CD1c-positive myeloid dendritic cell (primary cell): ENCODE data around the gene SLC7A5.

Experiments
- DNase-seq: peaks from one replicate; pipeline ENCODE4 v3.0.0-alpha.2; 2016; ENCODE audit errors: extremely low spot score

Gene SLC7A5

DNA sequence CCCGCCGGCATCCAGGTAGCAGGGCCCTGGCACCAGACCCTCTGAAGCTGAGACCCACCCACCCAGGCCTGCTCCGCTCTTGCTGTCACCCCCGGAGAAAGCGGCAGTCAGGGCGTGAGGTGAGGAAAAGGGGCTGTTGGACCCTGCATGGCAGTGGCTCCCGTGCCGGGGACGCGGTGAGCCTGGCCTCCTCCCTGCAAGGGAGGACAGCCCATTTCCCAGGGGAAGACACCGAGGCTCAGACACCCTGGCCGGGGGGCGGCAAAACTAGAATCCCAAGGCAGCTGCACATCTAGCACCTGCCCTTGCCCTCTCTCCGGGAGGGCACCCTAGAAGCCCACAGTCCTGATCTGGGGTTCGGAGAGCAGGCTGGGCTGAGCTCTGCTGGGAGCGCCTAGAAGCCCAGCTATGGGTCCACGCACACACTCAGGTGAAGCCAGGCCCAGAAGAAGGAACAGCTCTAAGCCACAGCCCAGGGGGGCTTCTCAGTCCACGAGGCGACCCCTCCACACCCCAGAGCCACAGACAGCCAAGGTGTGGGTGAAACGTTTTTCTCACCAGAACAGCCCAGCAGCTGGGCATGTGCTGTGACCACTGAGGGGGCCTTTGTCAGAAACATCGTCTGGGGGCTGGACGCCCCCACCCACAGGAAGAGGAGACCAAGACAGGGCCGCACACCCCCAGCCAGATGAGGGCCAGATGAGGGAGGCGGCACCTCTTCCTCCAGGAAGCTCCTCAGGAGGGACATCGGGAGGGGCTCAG lies 22.4 kb downstream of the SLC7A5 start:
- DNase-seq: no peak

DNA sequence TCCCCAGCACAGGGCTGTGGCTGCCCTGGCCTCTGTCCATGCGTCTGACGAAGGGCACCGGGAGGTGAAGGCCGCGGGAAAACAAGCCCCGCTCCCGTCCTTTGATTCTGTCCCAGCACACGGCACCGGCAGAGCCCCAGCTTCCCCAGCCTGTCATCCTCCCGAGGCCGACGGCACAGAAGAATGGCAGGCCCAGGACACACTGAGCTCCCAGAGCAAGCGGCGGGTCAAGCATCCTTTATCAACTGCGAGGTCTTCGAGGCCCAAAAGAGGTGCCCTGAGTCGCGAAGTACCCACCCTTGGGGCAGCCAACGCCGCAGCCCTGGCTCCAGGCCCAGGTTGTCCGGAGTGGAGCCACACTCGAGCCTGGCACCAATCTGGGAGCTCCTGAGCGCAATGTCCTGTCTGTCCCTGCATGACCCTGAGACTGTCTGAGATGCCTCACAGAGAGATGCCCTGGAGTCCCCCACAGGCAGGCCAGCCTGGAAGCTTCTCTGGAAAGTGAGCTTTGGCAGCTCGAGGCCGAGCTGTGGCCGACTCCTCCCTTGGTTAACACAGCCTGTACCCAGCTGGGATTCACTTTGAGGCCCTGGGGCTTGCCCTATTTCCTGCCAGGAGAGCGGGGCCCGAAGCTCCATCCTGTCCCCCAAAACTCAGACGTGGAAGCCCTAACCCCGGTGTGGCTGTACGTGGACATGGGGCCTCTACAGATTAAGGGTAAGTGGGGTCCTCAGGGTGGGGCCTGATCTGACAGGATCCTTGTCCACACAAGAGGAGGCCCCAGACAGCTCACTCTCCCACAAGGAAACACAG lies 23.3 kb downstream of the SLC7A5 start:
- DNase-seq: no peak

DNA sequence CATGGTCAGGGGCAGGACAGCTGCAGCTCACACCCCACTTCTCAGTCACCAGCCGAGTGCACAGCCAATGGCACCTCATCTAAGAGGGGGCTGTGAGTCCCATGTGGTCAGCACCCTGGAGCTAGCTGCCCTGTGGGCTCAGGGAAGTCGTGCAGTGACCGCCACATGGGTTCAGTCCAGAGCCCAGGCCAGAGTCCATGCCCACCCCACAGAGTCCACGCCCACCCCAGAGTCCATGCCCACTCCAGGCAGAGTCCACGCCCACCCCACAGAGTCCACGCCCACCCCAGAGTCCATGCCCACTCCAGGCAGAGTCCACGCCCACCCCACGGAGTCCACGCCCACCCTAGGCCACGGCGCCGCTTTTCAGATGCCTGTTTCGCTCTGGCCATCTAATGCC lies 24.1 kb downstream of the SLC7A5 start:
- DNase-seq: no peak

DNA sequence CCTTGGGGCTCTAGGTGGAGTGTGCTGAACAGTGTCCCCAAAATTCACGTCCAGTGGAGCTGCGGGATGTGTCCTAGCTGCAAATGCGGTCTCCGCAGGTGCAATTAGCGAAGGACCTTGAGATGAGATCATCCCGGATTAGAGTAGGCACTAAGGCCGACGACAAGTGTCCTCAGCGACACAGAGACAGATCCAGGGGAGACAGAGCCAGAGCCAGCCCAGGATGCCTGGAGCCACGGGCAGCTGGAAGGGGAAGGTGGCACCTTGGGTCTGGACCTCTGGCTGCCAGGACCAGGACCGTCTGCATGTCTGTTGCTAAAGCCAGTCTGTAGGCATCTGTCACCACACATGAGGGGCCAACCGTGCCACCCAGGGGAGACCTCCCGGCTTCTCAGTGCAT lies 24.5 kb downstream of the SLC7A5 start:
- DNase-seq: no peak

DNA sequence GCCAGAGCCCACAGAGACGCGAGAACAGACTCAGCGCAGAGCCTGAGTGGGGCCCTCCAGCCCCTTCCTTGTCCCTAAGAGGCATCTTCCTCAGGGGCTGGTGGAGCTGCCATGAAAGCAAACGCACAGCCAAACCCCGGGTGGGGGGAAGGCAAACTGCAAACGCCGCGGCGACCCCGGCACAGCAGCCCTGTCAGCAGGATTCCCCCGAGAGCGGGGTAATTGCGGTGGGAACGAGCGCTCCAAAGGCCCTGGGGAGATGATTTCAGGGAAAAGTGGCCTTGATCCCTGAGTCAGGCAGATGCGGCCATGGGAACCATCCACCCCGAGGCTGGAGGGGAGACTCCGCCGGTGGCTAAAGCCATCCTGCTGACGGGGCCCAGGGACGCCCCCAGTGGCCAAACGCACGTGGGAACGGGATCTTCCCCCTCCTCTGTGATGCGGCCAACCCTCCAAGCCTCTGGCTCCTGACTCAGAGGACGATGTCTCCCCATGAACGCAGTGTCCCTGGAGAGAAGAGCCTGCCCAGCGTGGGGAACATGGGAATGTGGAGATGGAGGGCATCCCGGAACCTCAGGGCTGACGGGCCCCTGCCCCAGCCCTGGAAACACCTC lies 25.1 kb downstream of the SLC7A5 start:
- DNase-seq: no peak

DNA sequence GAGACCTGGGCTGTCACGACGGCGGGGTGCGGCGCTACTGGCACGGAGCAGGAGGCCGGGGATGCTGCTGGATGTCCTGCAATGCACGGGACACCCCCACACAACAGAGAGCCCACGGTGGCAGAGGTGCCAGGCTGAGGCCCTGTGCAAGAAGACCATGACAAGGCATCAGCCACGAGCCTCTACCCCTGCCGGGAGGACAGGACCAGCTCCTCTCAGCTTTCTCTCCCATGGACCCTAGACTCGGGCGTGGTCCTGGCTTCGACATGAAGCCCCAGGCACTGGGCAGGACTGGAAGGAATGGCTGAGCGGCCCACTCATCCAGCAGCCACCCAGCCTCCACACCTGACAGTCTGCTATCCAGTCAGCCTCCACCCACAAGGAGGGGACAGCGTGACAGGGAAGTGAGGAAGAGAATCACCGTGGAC lies 25.6 kb downstream of the SLC7A5 start:
- no peak for DNase-seq

DNA sequence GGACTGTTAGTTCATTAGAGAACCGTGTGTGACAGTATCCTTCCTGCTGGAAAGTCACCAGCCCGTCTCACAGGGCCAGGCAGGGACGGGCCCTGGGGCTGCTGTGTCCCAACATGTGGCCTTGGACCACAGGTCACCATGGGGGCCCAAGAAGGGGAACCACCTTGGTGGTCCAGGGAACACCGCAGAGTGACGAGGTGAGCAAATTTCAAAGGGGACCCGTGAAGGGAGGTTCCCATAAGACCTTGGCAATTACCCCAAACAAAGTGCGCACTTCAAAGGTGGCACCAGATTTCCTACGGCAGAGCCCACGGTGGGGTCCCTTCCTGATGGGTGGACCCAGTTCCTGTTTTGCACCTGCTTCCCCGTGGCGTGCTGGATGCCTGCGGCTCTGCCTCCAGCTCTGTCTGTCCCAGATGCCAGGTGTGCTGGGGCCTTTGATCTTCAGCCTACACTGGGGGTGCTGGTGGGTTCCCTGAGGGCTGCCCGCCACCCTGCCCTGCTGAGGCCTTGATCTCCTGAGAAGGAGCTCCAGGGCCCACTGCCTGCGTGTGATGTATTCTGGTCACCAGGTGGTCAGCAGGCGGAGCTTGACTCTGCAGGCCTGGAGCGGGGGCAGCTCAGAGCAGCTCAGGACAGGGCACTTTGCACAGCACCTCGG lies 27.0 kb downstream of the SLC7A5 start:
- no peak for DNase-seq

DNA sequence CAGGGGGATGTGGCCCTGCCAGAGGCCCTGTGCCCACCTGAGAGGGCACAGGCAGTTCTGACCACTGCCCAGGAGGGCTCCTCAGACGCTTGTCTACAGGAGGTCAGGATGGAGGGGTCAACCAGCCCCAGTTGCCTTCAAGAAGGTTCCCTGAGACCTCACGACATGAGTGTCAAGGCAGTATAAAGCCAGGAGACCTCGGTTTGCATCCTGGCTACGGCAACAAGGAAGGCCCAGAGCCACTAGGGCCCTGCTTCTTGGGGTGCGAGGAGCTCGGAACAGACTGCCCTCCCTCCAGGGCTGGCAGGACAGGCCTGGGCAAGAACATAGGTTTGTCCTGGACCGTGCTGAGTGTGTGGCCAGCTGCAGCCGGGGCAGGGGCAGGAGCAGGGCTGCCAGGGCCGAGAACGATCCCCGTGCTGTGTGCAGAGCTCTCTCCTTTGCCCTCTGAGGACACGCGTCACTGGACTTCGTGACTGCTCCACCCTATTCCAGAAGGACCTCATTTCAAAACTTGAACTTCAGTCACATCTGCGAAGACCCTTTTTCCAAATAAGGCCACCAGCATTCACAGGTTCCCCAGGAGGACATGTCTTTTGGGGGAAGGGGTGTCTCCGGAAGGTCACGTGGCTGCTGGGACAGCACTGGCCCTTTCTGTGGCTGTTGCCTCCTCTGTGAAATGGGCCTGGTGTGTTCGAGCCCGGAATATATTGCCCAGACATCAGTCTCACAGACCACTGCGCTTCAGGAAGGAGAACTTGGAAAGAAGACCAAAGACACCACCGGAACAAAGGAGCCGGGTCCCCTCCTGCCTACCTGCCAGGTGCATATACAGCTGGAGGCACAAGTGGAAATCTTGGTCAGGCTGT lies 27.7 kb downstream of the SLC7A5 start:
- no peak for DNase-seq

DNA sequence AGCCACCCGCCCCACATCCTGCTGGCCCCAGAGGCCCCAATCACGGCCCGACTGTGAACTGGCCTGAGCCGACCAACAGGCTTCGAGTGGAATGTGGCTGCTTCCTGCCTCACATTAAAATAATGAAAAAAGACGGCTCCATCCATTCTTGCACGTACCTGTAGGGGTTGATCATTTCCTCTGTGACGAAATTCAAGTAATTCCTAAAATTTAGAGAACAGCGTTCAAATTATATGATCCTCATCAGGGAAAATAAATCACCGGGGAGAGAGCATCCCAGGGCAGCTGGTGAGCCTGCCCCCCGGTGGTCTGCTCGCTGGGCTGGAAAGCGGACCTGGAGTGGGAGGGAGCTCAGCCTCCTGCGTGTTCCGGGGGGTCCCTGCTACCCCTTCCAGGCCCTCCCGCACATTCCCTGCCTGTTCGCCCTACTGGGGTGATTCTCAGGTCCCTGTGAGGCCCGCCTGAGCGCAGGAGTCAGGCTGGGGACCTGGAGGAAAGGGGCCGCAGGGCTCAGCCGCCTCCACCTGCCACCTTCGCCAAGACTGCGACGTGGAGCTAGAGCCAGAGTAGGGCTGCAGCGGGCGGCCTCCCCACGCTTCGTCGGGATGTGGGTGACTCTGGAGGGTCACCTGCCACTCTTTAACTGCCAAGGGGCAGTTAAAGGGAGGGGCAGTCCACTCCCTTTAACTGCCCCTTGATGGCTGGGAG lies 28.9 kb downstream of the SLC7A5 start:
- no peak for DNase-seq

DNA sequence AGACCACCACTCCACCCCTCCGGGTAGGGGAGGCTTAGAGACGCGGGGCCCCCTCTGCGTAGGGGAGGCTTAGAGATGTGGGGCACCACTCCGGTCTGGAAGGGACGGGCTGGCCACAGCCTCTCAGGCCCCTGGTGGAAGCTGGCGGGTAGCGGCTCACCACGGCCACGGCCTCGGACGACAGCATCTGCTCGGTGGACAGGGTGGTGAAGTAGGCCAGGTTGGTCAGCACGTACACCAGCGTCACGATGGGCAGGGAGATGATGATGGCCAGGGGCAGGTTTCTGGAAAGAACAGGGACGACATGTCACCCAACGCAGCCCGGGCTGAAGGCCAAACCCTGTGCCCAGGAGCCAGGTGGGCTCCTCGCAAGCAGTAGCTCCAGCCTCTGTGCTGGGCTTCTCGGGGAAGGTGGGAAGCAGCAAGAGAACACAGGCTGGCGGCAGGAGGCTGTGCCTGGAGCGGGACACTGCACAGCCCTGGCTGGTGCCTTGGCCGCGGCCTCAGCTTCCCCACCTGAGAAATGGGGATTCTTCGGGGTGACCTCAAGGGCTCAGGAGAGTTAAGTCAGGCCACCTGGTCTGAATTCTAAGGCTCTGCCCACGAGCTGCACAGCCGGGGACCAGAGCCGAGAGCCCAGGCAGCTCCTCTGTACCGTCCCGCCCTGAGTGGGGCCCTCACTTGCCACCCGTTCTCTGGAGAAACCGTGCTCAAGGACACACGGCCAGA lies 29.6 kb downstream of the SLC7A5 start:
- no peak for DNase-seq

DNA sequence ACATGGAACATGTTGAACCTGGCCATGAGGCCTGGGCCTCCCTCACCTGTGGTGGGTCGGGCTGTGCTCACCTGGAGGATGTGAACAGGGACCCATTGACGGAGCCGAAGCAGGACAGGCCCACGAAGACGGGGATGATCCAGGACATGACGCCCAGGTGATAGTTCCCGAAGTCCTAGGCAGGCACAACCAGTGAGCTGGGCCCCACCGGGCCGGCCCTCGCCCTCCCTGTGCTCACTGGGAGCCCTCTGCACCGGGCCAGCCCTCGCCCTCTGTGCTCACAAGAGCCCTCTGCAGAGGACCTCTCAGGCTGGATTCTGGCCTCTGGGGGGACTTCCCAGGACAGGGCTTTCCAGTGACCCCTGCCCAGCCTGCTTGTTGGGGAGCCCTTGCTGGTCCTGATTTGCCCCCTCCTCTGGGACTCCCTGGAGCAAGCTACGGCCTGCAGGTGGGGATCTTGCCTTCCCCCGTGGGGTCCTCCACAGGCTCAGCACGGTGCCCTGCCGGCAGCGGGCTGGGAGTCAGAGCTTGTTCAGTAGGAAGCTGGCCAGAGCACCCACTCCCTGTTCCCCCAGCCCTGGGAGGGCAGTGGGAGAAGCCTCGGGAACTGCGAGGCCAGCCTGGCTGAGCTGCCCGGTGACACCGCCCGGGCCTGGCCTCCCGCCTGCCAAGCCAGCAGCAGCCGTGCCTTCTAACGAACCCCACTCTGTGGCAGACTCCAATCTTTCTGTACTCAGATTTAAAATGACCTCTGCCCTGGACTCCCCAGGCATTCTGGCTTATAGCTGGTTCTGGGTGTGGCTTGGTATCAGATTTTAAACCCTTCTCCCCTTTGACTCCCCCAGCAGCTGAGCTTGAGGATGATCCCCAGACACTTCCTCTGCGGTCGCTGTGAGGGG lies 30.4 kb downstream of the SLC7A5 start:
- DNase-seq: no peak

DNA sequence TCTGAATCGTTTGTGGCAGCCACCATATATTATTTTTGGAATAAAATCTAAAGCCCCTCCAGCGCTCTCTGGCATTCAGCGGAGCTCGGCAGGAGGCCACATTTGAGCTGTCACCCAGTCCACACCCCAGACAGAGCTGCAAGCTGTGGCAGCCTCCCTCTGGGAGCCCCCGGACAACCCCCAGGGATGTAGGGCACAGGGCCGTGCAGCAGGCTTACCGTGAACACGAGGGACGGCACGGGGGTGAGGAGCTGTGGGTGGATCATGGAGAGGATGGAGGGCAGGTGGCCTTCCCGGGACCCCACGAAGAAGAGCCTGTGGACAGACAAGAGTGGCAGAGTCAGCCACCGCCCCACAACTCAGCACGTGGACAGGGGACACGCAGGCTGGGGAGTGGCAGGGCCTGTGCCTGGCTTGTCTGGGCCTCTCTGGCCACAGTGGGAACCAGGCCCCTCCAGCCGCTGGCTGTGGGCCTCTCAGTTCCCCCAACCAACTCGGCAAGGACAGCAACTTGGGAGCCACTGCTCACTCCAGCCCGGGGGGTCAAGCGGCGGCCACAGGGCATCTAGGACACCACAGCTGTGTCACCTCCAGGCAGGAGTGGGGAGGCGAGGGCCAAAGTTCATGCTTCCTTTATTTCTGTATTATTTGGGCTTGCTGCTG lies 31.5 kb downstream of the SLC7A5 start:
- DNase-seq: no peak

DNA sequence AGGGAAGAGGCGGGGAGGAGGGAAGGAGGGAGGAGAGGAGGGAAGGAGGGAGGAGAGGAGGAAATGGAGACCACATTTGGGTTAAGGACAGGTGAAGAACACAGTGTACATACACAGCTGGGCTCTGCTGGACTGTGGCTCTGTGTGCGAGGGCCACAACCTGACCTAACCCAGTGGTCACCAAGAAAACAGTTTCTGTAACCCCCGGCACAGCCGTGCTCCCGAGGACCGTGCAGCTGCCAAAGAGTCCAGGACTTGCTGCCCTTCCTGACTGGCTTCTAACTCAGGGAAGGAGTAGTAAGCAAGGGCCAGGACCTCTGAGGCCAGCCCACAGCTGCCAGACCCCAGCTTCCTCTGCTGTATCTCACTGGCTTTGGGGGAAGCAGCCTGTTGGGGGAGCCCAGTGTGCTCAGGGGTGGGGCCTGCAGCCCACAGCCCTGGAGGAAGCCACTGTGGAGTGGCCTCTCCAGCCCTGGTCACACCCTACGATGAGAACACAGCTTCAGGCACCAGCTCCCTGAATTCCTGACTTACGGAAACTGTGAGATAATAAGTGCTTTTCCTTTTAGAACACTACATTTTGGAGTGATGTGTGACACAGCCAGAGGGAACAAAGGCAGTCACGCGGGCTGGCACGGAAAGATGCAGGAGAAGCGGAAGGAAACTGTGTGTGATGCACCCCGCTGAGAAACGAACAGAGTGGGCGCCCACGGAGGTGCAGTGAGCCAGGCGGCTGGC lies 32.3 kb downstream of the SLC7A5 start:
- no peak for DNase-seq

DNA sequence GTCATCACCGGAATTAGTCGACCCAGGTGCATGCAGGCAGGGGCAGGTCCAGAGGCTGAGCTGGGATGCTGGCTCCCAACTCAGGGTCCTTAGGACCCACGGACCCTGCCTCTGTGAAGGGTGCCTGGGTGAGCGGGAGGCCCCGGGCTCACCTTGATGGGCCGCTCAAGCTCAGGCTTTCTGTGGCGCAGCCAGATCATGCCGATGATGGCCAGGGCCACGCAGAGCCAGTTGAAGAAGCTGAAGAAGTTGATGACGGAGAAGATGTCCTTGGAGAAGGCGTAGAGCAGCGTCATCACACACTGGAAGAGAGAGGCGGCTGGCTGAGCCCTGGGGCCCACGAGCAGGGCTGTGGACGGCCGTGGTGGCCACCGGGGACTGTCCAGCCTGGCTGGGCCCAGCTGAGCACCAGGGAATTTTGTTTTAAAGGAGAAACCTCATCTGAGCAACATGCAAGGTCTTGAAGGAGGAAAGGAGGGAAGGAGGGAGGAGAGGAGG lies 32.9 kb downstream of the SLC7A5 start:
- no peak for DNase-seq

DNA sequence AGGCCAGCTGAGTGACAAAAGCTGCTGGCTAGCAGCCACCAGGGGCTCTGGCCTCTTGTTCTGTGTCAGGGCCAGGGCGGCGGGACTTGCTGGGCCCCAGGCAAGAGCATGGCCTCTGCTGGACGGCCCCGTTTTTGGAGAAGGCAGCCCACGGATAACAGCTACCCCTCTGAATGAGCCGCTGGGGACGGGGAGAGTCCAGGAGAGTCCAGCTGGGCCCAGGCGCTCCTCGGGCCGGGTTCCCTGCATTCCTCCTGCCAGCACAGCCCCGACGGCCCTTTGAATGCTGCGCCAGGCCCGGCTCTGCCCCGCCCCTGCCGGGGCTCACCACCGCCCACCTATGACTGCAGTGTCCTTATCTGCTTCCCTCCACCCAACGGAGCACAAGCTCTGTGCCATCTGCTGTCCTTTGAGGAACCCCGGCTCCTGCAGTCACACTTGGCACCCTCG lies 33.4 kb downstream of the SLC7A5 start:
- DNase-seq: no peak

DNA sequence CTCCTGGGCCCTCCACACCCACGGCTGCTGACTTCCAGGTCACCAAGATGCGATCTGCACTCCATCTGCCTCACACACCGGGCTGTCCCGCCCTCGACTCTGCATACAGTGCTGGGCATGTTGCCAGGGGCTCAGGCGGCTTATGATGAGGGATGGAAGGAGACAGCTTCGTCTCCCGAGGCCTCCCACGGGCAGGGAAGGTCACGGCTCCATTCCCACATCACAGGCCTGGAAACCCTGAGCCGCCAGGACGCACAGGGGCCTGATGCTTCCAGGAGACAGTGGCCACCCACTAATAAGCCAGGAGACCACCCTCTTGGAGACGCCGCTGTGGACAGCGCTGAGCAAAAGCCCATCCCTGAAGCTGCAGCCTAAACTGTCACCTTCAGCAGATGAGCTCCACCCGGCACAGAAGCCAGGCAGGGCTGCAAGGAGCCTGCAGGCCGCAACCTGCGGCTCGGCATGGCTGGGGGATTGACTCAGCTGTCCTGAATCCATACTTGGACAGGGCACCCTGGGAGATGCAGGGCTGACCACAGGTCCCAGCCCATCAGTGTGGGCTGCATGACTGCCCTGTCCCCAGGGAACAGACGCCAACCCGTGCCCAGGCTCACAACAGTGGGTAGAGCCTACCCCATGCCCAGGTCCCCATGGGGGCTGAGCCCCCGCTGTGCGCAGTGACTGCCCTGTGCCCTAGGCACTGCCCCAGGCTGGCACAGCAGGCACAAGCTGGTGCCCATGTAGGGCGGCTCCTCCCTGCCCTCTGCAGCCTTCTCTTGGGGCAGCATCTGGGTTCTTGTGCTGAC lies 34.4 kb downstream of the SLC7A5 start:
- DNase-seq: no peak
